ENCODE results near the gene GNPNAT1.

The GNPNAT1 gene

GRCh38 chr14:52791223-52792096, at the start of gene GNPNAT1:
GNPNAT1 (minus strand) TSS chr14:52791607; CDS start chr14:52784650, 6,957 bp downstream.
- DNase-seq = peak; percentile 88 to 93

DNA sequence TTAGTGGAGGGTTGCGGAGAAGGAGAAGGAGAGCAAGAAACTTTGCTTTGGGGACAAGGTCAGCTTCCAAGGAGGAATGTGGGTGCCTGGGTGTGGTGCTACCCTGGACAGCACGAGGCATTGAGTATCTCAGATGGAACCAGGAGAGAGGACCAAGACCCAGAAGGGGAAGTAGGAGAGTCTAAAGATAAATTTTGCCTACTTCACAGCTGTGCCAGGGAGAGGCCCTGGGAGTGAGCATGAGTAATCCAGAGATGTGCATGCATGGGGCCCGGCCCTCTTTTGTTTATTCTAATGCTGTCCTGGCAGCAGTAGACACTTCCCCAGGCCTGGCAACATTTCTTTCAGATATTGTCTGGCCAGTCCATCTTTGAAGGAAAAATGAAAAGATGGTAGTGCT, 49.5 kb upstream of the GNPNAT1 start:
- DNase-seq = no peak

- DNase-seq = no peak
Observed at GRCh38 chr14:52837451-52837850, 46.0 kb upstream of the GNPNAT1 start.

DNA sequence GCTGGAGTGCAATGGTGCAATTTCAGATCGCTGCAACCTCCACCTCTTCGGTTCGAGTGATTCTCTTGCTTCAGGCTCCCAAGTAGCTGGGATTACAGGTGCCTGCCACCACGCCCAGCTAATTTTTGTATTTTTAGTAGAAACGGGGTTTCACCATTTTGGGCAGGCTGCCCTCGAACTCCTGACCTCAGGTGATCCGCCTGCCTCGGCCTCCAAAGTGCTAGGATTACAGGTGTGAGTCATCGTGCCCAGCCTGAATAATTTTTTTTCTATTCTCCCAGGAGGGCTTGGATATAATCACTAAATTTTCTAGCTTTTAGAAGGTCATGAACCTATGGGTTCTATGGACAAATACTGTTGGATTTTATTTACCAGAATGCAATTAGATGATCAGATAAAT, 44.7 kb upstream of the GNPNAT1 start:
- no peak for DNase-seq

DNA sequence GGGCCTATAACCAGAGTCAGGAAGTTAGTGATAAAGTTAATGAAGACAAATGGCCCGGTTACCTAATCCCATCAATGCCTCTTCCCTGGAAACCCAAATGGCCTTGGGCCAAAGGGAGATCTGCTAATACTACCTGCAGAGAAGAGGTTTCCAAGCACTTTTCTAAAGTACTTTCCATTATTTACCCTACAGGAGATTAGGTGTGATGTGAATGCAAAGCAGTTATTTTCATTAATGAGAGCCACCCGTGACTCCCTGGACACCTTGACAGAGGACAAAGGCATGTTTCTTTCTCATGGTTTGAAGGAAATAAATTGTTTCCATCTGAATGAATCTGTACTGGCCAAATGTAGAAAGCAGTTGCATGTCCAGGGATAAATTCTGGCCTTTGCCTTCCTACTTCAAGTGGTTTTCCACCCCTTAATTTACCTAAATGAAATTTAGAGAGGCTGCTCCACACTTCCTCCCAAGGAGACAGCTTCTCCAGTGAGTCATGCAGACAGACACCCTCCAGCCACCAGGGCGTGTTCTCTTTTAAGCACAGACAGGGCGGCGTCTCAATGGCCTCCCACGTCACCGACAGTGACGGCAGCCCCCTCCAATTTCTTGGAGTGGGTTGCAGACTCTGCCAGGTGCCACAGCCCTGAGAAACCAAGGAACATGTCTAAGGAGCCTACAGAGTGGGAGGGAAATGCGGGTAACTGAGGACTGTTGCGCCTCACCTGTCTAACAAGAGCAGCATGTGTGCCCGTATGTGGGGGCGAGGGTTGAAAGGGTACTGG, 43.9 kb upstream of the GNPNAT1 start:
- DNase-seq = no peak

GRCh38 chr14:52834440-52834842, 43.0 kb upstream of the GNPNAT1 start:
- no peak for DNase-seq

DNA sequence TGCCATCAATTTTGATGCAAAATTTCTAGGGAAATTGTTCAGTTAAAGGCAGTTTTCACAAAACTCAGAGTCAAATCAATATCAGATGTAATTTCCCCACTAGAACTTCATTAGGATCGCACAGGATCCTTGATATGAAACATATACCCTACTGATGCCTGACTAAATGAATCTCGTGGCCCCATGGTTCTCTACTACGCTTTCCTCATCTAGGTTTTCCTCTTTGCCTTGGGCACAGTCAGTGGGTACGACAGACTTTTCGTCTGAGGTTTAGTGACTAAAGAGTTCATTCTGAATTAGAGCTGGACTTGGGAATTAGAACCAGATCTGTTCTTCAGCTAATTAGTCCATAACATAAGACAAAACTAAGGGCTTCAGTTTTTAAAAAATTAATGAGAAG, 42.5 kb upstream of the GNPNAT1 start:
- no peak for DNase-seq

DNA sequence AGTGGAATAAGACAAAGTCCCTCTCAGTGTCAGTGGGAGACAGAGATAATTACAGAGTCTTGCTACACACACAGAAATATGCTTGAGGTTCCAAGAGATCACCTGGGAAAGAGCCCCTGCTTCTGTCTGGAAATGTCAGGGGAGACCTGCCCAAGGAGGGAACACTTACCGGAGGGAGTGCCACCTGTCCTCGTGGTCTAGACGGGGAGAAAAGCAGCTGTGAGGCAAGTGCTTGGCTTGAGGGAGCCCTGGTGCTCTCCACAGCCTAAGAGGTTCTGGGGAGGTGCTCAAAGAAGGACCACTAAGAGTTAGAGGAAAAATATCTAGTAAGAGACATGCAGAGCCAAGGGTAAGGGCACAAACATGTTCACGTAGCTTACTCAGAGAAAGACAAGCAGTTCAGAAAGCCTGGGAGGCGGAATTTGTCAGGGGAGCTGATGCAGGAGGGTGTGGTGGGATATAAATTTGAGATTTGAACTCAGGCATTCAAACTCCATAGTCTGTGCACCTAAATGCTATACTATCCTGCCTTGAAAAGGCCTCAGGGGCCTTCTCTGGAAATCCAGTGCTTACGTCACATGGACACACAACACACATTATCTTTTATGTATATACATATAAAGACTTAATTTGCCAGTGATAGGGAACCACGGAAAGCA, 38.2 kb upstream of the GNPNAT1 start:
- DNase-seq = no peak

GRCh38 chr14:52827426-52827825, 36.0 kb upstream of the GNPNAT1 start:
- DNase-seq = no peak

DNA sequence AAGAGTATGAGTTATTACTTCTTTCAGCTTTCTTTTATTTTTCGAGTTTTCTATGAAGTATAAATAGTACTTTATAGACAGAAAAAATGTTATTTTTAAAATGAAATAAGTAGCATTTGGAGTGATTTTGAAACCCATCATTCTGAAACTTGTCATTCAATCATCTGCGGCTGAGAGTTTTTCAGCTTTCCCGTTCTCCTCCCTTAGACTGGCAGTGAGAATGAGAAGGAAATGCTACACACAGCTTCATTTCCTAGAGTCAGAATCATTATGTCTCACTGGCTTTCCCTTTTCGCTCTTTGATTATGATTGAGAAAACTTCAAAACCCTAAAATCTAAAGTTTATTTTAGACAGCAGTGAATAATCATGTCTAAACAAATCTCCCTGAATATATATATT, 33.7 kb upstream of the GNPNAT1 start:
- DNase-seq = no peak

DNA sequence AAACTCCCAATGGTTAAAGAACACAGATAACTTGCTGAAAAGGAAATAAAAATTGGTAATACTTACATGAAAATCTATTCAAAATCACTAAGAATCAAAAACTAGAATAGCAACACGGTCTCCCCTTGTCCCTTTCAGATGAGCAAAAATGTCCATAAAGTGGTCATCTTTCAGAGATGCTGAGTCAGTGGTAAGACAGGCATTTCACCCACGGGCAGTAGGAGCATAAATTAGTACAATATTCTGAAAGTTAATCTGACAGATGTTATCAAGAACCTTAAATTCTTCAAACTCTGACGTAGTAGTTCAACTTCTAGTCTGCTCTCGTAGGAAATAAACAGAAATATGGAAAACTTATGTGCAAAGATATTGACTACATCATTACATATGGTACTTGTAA, 33.1 kb upstream of the GNPNAT1 start:
- no peak for DNase-seq

GRCh38 chr14:52821805-52822250, 30.4 kb upstream of the GNPNAT1 start:
- DNase-seq = no peak

- no peak for DNase-seq
Observed at GRCh38 chr14:52808101-52808500, 16.7 kb upstream of the GNPNAT1 start.

DNA sequence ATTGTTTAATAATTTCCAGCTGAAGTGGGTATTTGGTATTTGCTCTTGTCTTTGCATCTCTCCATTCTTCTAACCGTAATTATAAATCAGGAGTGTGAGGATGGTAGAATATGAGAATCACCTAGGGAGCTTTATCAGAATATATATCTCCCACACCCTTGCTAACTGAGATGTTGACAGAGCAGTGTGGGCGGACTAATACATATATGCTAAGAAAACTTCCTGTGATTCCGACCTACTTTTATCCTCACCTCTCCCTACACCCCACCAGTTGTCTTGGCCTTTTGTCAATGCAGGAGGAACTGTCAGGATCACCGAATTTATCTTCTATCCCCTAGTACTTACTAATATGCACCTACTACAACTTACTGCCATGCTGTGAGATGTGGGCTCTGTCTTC, 14.7 kb upstream of the GNPNAT1 start:
- no peak for DNase-seq

- no peak for DNase-seq
Observed at GRCh38 chr14:52802597-52802996, 11.2 kb upstream of the GNPNAT1 start.

DNA sequence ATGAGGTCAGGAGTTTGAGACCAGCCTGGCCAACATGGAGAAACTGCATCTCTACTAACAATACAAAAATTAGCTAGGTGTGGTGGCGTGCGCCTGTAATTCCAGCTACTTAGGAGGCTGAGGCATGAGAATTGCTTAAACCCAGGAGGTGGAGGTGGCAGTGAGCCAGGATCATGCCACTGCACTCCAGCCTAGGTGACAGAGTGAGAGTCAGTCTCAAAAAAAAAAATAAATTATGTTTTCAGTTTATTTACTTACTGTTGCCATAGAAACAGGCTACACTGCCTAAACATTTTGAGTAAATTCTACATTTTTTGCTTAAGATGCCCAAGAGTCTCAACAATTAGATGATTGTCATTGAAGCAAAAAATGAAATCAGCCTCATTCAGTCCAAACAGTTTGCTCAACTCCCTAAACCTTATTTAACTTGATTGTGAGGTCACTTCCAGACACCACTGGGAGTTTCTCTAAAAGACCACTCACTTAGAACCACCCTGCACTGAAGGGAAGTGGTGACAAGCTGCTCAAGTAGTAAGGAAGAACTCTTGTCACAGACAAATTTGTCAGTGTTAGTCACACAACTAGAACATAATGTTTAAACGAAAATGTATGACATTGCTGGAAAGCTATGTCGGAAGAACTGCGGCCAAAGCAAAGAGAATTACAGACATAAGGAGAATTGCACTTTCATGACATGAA, 9.8 kb upstream of the GNPNAT1 start:
- DNase-seq = peak in 1 of 2 donors; percentile 9

GRCh38 chr14:52798826-52799225, 7.4 kb upstream of the GNPNAT1 start:
- DNase-seq = no peak

DNA sequence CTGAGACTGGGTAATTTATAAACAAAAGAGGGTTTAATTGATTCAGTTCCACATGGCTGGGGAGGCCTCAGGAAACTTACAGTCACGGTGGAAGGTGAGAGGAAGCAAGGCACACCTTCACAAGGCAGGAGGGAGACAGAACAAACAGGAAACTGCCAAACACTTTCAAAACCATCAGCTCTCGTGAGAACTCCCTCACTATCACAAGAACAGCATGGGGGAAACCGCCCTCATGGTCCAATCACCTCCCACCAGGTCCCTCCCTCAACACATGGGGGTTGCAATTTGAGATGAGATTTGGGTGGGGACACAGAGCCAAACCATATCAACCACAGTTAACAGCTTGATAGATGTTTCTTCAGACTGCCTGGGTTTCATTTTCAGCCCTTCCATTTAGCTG, 6.2 kb upstream of the GNPNAT1 start:
- no peak for DNase-seq

- no peak for DNase-seq
Observed at GRCh38 chr14:52793061-52793460, 1.7 kb upstream of the GNPNAT1 start.

- DNase-seq = no peak
Observed at GRCh38 chr14:52792097-52792415, 649 bp upstream of the GNPNAT1 start.

DNA sequence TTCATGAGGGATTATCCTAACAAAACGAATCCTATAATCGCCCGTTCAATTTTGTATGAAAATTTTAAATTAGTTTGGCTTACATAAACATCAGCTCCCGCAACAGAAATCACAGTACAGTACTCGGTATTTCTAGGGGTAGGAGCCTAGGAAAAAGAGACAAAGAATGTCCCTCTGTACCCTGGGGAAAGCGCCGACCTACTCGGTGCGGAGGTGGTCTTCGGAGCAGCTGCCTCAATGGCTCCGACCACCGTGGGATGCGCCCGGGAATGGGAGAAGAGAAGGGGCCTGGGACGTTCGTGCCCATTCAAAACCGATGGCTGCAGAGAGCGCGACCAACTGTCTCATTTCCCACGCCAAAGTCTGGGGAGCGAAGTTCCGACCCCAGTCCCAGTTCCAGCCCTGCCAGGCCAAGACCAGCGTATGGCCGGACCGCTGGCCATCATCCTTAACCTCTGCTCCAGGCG, 618 bp downstream of the GNPNAT1 start:
- no peak for DNase-seq

- no peak for DNase-seq
Observed at GRCh38 chr14:52790011-52790755, 1.2 kb downstream of the GNPNAT1 start.

Data from CD4-positive, alpha-beta T cell treated with Interferon alpha-2 for 1 hour (primary cell).